Spleen (tissue), 7 donors: ENCODE results near the gene NBDY.

Experiments used
- CTCF ChIP-seq, 11 experiments: fragments of 200-600 bp in 7 of 11; fragments of 450-650 bp in 4 of 11; sonication (generic) in 4 of 11; IDR thresholded peaks in 8 of 11; conservative IDR thresholded peaks in 3 of 11; 1 replicate in 7 of 11; 2 replicates in 4 of 11; pipeline versions ENCODE4 v1.4.0 to v1.8.0; 2016 to 2021; ENCODE audit warnings: antibody characterized with exemption in 11 of 11, inconsistent platforms in 4 of 11, mild to moderate bottlenecking in 1 of 11
- POLR2A ChIP-seq, 3 donors: fragments of 450-650 bp; IDR thresholded peaks; one replicate each; pipeline ENCODE4 v1.5.1; 2017; ENCODE audit warnings: antibody characterized with exemption in 3 of 3, mild to moderate bottlenecking in 1 of 3
- POLR2AphosphoS5 ChIP-seq, 3 donors: sonication (generic); formaldehyde crosslinking; IDR thresholded peaks; one replicate each; pipeline ENCODE4 v1.5.1; 2017; ENCODE audit warnings: antibody characterized with exemption in 3 of 3
- donor health status: DM: no; HTN: no; CAD: no; lungs with moderate emphysema.
- donor health status: DM: no; HTN: no; CAD: no.
- donor health status: DM: no; HTN: no; CAD: no.

- TF ChIP-seq CTCF (IDR thresholded peaks at IDR 0.05 in 8 of 11, conservative IDR thresholded peaks at IDR 0.05 in 3 of 11) (no peak), POLR2A (IDR thresholded peaks at IDR 0.05) (no peak), POLR2AphosphoS5 (IDR thresholded peaks at IDR 0.05) (no peak)
Measured at GRCh38 chrX:56762707-56763555, 33.9 kb downstream of the NBDY start.
